IMR-90 (cell line): ENCODE measurements around the gene KCTD8. TPM values are rescaled to one million over a fixed set of nuclear protein-coding genes. Genes with fewer than 3 reads are reported as not detected.

Experiments
- ATAC-seq: fragments of 200-7000 bp; cut with Tn5 transposase; 2 replicates; pipeline ENCODE4 v1.9.1; 2020; ENCODE audit warnings: low read depth, mild to moderate bottlenecking, moderate library complexity
- BruUV-seq: library from RNA; stranded (reverse); fragments of 400-500 nt; replicated peaks from 2 replicates; lab custom pipeline; 2021; lab: Mats Ljungman, UMichigan
- CTCF ChIA-PET: fragments of 300-600 bp; formaldehyde crosslinking; extraction: SDS; loops from one replicate; lab custom pipeline; 2021; ENCODE audit warnings: antibody characterized with exemption; lab: Yijun Ruan, JAX
- POLR2A ChIA-PET: fragments of 300-600 bp; sonication (Branson Sonifier 250); formaldehyde crosslinking; loops from one replicate; lab custom pipeline; 2022; ENCODE audit warnings: antibody characterized with exemption; ENCODE audit not compliant: unreplicated experiment; lab: Charles Lee
- DNase-seq: peaks from one replicate; pipeline ENCODE4 v3.0.0; 2013
- H2AFZ ChIP-seq: replicated peaks from 2 replicates; pipeline ENCODE3; 2013; ENCODE audit warnings: low read length, mild to moderate bottlenecking; ENCODE audit not compliant: poor library complexity
- H2AK5ac ChIP-seq: 2 replicates; pipeline ENCODE4 v1.6.1; 2013; ENCODE audit warnings: low read depth, low read length, inconsistent platforms
- H2AK9ac ChIP-seq: replicated peaks from 2 replicates; pipeline ENCODE3; 2013; ENCODE audit warnings: mild to moderate bottlenecking, low read depth, low read length, moderate library complexity; ENCODE audit not compliant: poor library complexity
- H2BK120ac ChIP-seq: 2 replicates; pipeline ENCODE4 v1.6.1; 2013; ENCODE audit warnings: low read depth, low read length, inconsistent platforms
- H2BK15ac ChIP-seq: 3 replicates; pipeline ENCODE4 v1.6.1; 2013; ENCODE audit warnings: low read depth, low read length, inconsistent platforms
- H2BK20ac ChIP-seq: 2 replicates; pipeline ENCODE4 v1.6.1; 2013; ENCODE audit warnings: low read depth, mild to moderate bottlenecking, inconsistent platforms, low read length, moderate library complexity
- H2BK5ac ChIP-seq: 2 replicates; pipeline ENCODE4 v1.6.1; 2013; ENCODE audit warnings: mild to moderate bottlenecking, low read depth, low read length, inconsistent platforms; ENCODE audit not compliant: poor library complexity, severe bottlenecking
- H3K14ac ChIP-seq: replicated peaks from 2 replicates; pipeline ENCODE4 v1.6.1; 2013; ENCODE audit warnings: low read depth, low read length, inconsistent platforms
- H3K18ac ChIP-seq: 2 replicates; pipeline ENCODE4 v1.6.1; 2013; ENCODE audit warnings: low read depth, low read length, control low read depth
- H3K23ac ChIP-seq: 2 replicates; pipeline ENCODE4 v1.6.1; 2013; ENCODE audit warnings: low read depth, low read length, inconsistent platforms
- H3K27ac ChIP-seq: 2 replicates; pipeline ENCODE4 v1.5.1; 2013; ENCODE audit warnings: mild to moderate bottlenecking, control low read depth, low read length; ENCODE audit not compliant: insufficient read depth
- H3K27me3 ChIP-seq: 2 replicates; pipeline ENCODE4 v1.6.1; 2013; ENCODE audit warnings: low read length; ENCODE audit not compliant: control insufficient read depth, insufficient read depth
- H3K36me3 ChIP-seq: 2 replicates; pipeline ENCODE4 v1.6.1; 2013; ENCODE audit warnings: low read length, mixed read lengths; ENCODE audit not compliant: control insufficient read depth, insufficient read depth
- H3K4ac ChIP-seq: 2 replicates; pipeline ENCODE4 v1.6.1; 2013; ENCODE audit warnings: low read depth, low read length, inconsistent platforms
- H3K4me1 ChIP-seq: 2 replicates; pipeline ENCODE4 v1.6.1; 2013; ENCODE audit warnings: low read length, mixed read lengths; ENCODE audit not compliant: control insufficient read depth, insufficient read depth
- H3K4me2 ChIP-seq: 2 replicates; pipeline ENCODE4 v1.6.1; 2013; ENCODE audit warnings: low read depth, mild to moderate bottlenecking, control low read depth, low read length, moderate library complexity
- H3K4me3 ChIP-seq: 2 replicates; pipeline ENCODE4 v1.5.1; 2013; ENCODE audit warnings: low read depth, mild to moderate bottlenecking, control low read depth, low read length, moderate library complexity; ENCODE audit not compliant: insufficient read depth
- H3K56ac ChIP-seq: 2 replicates; pipeline ENCODE4 v1.6.1; 2013; ENCODE audit warnings: low read length, inconsistent platforms; ENCODE audit not compliant: insufficient read depth; ENCODE audit errors: extremely low read depth
- H3K79me1 ChIP-seq, 2 experiments: 2 replicates each; pipeline ENCODE4 v1.6.1; 2013; ENCODE audit warnings: low read length in 2 of 2, inconsistent platforms in 1 of 2, low read depth in 1 of 2
- H3K9ac ChIP-seq: 2 replicates; pipeline ENCODE4 v1.6.1; 2013; ENCODE audit warnings: low read depth, low read length, control low read depth
- H3K9me1 ChIP-seq: 2 replicates; pipeline ENCODE4 v1.6.1; 2013; ENCODE audit warnings: low read length, inconsistent platforms; ENCODE audit not compliant: insufficient read depth
- H3K9me3 ChIP-seq: 2 replicates; pipeline ENCODE4 v1.6.1; 2013; ENCODE audit warnings: low read length; ENCODE audit not compliant: control insufficient read depth, insufficient read depth
- H4K20me1 ChIP-seq: 2 replicates; pipeline ENCODE4 v1.6.1; 2013; ENCODE audit warnings: low read length, inconsistent platforms; ENCODE audit not compliant: insufficient read depth
- H4K5ac ChIP-seq: 2 replicates; pipeline ENCODE4 v1.6.1; 2013; ENCODE audit warnings: mild to moderate bottlenecking, low read depth, low read length, control low read depth
- H4K8ac ChIP-seq, 2 experiments: 2 replicates each; pipeline ENCODE4 v1.6.1; 2013; ENCODE audit warnings: low read depth in 2 of 2, low read length in 2 of 2, control low read depth in 1 of 2, inconsistent platforms in 1 of 2
- H4K91ac ChIP-seq: 2 replicates; pipeline ENCODE4 v1.6.1; 2013; ENCODE audit warnings: low read depth, low read length, inconsistent platforms; ENCODE audit not compliant: insufficient read depth
- CEBPB ChIP-seq: IDR thresholded peaks from 2 replicates; pipeline ENCODE4 v1.6.1; 2012; ENCODE audit warnings: low read depth, low read length, improper control_type of control experiment
- CHD1 ChIP-seq: IDR thresholded peaks from 2 replicates; pipeline ENCODE4 v1.6.1; 2012; ENCODE audit warnings: low read depth, low read length, improper control_type of control experiment
- CTCF ChIP-seq: conservative IDR thresholded peaks from 2 replicates; pipeline ENCODE4 v1.5.1; 2012; ENCODE audit warnings: mild to moderate bottlenecking, low read depth, low read length, improper control_type of control experiment
- ELK1 ChIP-seq: fragments of 150-350 bp; IDR thresholded peaks from 2 replicates; pipeline ENCODE4 v1.6.1; 2016; ENCODE audit warnings: low read depth, mild to moderate bottlenecking, low read length, moderate library complexity, borderline replicate concordance
- FOS ChIP-seq: fragments of 150-350 bp; IDR thresholded peaks from 2 replicates; pipeline ENCODE4 v1.6.1; 2016; ENCODE audit warnings: low read depth, low read length
- MAFK ChIP-seq: IDR thresholded peaks from 2 replicates; pipeline ENCODE4 v1.6.1; 2012; ENCODE audit warnings: low read depth, low read length, improper control_type of control experiment
- MXI1 ChIP-seq: IDR thresholded peaks from 2 replicates; pipeline ENCODE4 v1.6.1; 2012; ENCODE audit warnings: low read depth, mild to moderate bottlenecking, low read length, moderate library complexity, borderline replicate concordance
- NFE2L2 ChIP-seq: fragments of 150-350 bp; IDR thresholded peaks from 2 replicates; pipeline ENCODE4 v1.6.1; 2016; ENCODE audit warnings: low read depth, mild to moderate bottlenecking, low read length
- POLR2A ChIP-seq: IDR thresholded peaks from 2 replicates; pipeline ENCODE4 v1.6.1; 2012; ENCODE audit warnings: mild to moderate bottlenecking, low read depth, low read length
- RAD21 ChIP-seq: IDR thresholded peaks from 2 replicates; pipeline ENCODE4 v1.6.1; 2012; ENCODE audit warnings: low read length, improper control_type of control experiment
- RCOR1 ChIP-seq: IDR thresholded peaks from 2 replicates; pipeline ENCODE4 v1.6.1; 2012; ENCODE audit warnings: mild to moderate bottlenecking, low read length, improper control_type of control experiment; ENCODE audit not compliant: insufficient replicate concordance
- RFX5 ChIP-seq: IDR thresholded peaks from 2 replicates; pipeline ENCODE4 v1.8.0; 2012; ENCODE audit warnings: low read depth, mild to moderate bottlenecking, low read length, moderate library complexity
- SMC3 ChIP-seq: fragments of 150-350 bp; IDR thresholded peaks from 2 replicates; pipeline ENCODE4 v1.6.1; 2016; ENCODE audit warnings: low read depth, mild to moderate bottlenecking, antibody characterized with exemption, low read length, moderate library complexity
- USF2 ChIP-seq: fragments of 150-350 bp; IDR thresholded peaks from 2 replicates; pipeline ENCODE4 v1.6.1; 2017; ENCODE audit warnings: mild to moderate bottlenecking, antibody characterized with exemption, low read length, low read depth
- WGBS, 2 experiments: methylation state at CpG; one replicate each; pipeline versions ENCODE4 v1.1.5 to v1.1.7; 2013; ENCODE audit warnings: missing lambda C conversion rate in 2 of 2; ENCODE audit not compliant: insufficient read length in 1 of 2; ENCODE audit errors: extremely low coverage in 2 of 2; 5-methylcytosine and 5-hydroxymethylcytosine counted together
- dilution Hi-C: fragments of 300-500 bp; cut with HindIII; formaldehyde crosslinking; loops from one replicate; pipeline ENCODE4 v1.14.3; 2018; ENCODE audit warnings: low sequenced_read_pairs; ENCODE audit not compliant: unreplicated experiment
- in situ Hi-C: fragments of 300-500 bp; cut with MboI; formaldehyde crosslinking; loops from 3 replicates; pipeline ENCODE4 v1.14.3; 2019; ENCODE audit warnings: low sequenced_read_pairs, inconsistent platforms, mixed read lengths
- intact Hi-C: fragments of 100-400 bp; cut with micrococcal nuclease; formaldehyde crosslinking; loops from 2 replicates; pipeline ENCODE4 v1.10.0; 2022
- polyA plus RNA-seq, 3 experiments: library from polyadenylated mRNA; depleted of rRNA; stranded (reverse); fragments of >200 nt; gene quantifications; 2 replicates each; pipeline ENCODE4 v1.2.3, GENCODE V29; 2012; ENCODE audit warnings: low replicate concordance in 1 of 3
- total RNA-seq: library from RNA; depleted of rRNA; stranded (reverse); fragments of >200 nt; gene quantifications from 2 replicates; pipeline ENCODE4 v1.2.3, GENCODE V29; 2012

The KCTD8 gene
- total and polyA plus RNA-seq, 2 of the 4 experiments (the other 2 are of a cell fraction) = 0.03 TPM; not detected in 1

- Histone ChIP-seq H2BK20ac (no peak overlapping the region), H2AFZ (no peak overlapping the region), H4K91ac (no peak overlapping the region), H3K79me1 (no peaks in the 10 kb centered on the region), H3K4me3 (no peak overlapping the region), H4K20me1 (no peaks in the 10 kb centered on the region), H3K9me1 (no peaks in the 10 kb centered on the region), H3K23ac (no peak overlapping the region), H4K8ac (no peak overlapping the region), H2AK9ac (no peak overlapping the region), H3K36me3 (no peaks in the 10 kb centered on the region), H2BK5ac (no peak overlapping the region), H3K4me1 (no peaks in the 10 kb centered on the region), H3K27ac (no peak overlapping the region), H3K9me3 (peaks cover 2% of the 10 kb centered on the region; the same call in 1 of the 2 replicates), H3K4me2 (no peak overlapping the region), H2BK15ac (no peak overlapping the region), H3K4ac (no peak overlapping the region), H3K9ac (no peak overlapping the region), H4K5ac (no peak overlapping the region), H2BK120ac (no peak overlapping the region), H3K56ac (no peak overlapping the region), H3K18ac (no peak overlapping the region), H2AK5ac (no peak overlapping the region), H3K27me3 (no peaks in the 10 kb centered on the region), H3K14ac (no peak overlapping the region)
- in situ Hi-C loops (no loop called here), dilution Hi-C loops (no loop called here), intact Hi-C loops (no loop called here)
- POLR2A ChIA-PET = no interaction called here
- BruUV-seq = no TSS peak
- CTCF ChIA-PET = no interaction called here
- no peak for TF ChIP-seq SMC3
- TF ChIP-seq MAFK = no peak
- no peak for TF ChIP-seq RFX5
- TF ChIP-seq NFE2L2 = no peak
- no peak for TF ChIP-seq POLR2A
- no peak for TF ChIP-seq RAD21
- TF ChIP-seq CTCF = no peak
- no peak for TF ChIP-seq CHD1
- TF ChIP-seq USF2 = no peak
- no peak for TF ChIP-seq RCOR1
- TF ChIP-seq CEBPB = no peak
- no peak for TF ChIP-seq FOS
- no peak for TF ChIP-seq MXI1
- TF ChIP-seq ELK1 = no peak
- WGBS, 2 experiments = no CpG with 5 or more reads among the region's 4 CpGs
- ATAC-seq = no peak
- no peak for DNase-seq
Measured at GRCh38 chr4:44160776-44161367, 287.7 kb downstream of the KCTD8 start.
